Stimulated activated CD8-positive, alpha-beta memory T cell treated with anti-CD3 and anti-CD28 coated beads, Interleukin-7, amount 100 ng/mL, for 1 hour (primary cell): ENCODE results near the gene DOCK3.

Experiments
- DNase-seq, 2 donors: peaks; one replicate each; pipeline ENCODE4 v3.0.0-alpha.2; 2020; ENCODE audit warnings: low read depth in 2 of 2

Gene DOCK3, protein sequence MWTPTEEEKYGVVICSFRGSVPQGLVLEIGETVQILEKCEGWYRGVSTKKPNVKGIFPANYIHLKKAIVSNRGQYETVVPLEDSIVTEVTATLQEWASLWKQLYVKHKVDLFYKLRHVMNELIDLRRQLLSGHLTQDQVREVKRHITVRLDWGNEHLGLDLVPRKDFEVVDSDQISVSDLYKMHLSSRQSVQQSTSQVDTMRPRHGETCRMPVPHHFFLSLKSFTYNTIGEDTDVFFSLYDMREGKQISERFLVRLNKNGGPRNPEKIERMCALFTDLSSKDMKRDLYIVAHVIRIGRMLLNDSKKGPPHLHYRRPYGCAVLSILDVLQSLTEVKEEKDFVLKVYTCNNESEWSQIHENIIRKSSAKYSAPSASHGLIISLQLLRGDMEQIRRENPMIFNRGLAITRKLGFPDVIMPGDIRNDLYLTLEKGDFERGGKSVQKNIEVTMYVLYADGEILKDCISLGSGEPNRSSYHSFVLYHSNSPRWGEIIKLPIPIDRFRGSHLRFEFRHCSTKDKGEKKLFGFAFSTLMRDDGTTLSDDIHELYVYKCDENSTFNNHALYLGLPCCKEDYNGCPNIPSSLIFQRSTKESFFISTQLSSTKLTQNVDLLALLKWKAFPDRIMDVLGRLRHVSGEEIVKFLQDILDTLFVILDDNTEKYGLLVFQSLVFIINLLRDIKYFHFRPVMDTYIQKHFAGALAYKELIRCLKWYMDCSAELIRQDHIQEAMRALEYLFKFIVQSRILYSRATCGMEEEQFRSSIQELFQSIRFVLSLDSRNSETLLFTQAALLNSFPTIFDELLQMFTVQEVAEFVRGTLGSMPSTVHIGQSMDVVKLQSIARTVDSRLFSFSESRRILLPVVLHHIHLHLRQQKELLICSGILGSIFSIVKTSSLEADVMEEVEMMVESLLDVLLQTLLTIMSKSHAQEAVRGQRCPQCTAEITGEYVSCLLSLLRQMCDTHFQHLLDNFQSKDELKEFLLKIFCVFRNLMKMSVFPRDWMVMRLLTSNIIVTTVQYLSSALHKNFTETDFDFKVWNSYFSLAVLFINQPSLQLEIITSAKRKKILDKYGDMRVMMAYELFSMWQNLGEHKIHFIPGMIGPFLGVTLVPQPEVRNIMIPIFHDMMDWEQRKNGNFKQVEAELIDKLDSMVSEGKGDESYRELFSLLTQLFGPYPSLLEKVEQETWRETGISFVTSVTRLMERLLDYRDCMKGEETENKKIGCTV (N-terminal part only)

DNA sequence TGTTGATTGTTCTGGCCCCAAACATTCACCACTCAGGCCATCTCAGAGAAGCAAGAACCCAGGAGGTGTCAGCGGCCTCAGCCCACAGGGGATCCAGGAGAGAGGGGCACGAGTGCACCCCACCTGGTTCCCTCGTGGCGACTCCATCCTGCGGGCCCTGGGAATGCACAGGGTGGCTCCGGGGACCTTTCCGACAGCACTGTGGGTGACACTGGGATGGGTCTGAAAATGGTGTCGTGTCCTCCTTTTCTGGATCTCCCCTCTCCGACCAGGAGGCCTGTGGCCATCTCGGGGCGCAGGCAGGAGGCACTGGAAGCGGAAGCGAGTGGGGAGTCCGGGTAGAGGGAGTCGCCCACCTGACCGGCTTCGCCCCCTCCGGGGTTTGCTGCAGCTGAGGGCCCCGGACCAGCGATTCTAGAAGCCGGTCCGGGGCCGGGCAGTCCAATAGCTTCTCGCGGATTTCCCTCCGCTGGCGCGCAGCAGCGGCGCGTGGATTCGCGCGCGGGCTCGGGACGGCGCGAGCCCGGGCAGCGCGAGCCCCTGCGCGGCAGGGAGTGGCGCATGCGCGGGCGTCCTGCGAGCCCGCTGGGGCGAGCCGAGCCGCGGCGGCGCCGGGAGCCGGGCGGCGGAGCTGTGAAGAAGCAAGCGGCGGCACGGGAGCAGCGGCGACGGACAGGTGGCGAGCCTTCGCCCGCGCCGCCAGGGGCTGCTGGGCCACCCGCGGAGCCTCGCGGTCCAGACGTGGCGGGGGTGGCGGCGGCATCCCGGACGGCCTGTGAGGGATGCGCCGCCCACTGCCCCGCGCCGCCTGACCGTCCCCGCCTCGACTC, at the start of gene DOCK3:
DOCK3 (plus strand) TSS at position 579 of the 830 bp plus-strand sequence. CDS start 337 bp downstream, outside the sequence.
- peak in 1 of 2 donors; percentile 24 for DNase-seq

DNA sequence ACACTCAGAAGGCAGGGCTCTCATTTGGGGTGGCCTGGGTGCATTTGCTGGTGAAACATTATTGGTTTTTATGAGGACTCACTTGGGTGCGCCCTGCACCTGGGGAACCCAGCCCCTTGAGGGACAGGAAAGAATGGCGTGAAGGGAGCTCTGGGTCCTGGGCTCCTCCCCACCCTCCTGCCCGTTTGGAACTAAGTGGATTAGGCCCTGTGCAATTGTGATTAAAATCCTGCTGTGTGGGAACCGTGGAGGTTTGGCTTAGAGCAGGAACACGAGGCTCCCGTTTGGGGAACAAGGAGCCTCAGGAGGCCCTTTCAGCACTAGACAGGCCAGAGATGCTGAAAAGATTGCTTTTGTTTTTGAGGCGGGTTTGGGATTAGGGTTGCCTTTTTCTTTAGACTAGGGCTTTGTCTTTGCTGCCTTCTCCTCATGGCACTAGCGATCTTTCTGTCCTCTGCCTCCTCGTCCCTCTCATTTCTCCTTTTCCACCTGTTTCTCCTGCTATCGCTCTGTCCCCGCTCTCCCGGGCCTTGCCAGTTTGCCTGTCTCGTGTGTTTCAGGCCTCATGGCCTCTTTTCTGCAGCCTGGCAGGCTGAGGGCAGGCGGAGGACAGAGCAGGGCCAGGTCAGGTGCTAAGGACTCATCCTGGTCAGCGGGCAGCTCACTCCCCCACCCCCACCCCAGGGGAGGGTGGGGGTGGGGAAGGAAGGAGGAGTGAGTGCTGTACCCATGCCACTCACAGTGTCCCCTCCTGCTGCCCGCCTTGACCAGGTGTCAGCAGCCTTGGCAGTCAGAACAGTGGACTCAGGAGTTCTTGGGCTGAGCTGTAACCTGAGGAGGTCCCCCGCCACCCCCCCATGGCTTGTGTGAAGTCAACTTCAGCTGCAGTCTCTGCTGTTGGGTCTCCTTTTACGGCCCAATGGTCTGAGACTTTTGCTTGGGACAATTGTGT, 49.2 kb upstream of the DOCK3 start:
- no peak for DNase-seq

DNA sequence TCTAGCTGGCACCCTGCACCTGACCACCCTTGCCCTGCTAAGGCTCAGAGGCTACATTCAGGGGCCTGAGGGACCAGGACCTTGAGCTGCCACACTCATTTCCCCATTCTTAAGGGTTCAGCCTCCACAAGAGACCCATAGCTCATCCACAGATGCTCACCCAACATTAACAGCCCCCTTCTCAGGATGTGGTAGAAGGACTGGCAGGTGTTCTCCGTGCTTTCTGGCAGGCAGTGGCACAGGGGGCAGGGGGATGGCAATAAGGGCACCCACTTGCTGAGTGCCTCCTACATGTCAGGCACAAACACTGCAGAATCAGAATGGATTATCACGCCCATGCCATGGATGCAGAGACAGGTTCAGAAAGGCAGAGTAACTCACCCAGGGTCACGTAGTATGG, 48.3 kb upstream of the DOCK3 start:
- no peak for DNase-seq

DNA sequence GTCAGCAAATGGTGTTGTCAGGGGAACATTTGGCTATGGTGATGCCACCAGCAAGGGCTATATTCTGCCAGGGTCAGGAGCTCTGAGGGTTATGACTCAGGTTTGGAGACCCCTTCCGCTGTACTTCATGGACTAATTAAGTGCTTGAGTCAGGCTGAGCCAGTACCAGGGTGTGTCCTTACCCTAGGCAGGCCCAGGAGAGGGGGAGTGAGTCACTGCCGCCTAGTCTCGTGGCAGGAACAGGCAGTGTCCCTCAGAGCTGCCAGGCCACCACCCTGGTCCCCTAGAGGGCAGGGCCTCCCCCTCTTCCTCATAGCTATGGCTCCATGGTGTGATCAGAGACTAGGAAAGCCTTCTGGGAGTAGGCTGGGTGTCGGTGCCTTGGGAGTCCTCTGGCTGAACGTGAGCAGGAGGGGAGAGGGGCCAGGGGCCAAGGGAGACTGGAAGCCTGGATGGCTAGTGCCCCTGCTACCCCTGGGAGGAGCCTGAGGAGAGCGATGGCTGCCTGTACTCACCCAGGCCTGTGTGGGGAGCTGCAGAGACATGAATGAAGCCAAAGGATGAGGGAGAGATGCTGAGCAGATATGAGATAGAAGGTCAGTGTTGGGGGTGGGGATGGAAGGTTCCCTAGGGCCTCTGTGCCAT, 47.2 kb upstream of the DOCK3 start:
- DNase-seq: no peak

DNA sequence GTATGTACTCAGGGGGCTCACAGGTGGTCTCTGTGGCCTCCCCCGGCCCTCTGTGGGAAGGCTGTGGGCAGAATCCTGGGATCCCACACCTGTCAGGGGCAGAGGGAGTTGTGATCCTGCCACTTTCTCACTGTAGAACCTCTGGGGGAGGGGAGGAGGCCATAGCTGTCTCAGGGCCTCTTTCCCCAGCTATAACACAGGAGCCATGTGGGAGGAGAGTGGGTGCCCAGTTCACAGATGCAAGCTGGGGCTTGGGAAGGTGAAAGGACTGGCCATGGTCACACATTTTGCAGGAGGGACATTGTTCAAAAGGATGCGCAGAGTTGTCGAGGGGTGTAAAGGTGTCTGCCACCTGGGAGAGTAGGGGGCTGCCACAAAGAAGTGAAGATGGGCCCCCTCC, 46.1 kb upstream of the DOCK3 start:
- DNase-seq: no peak

DNA sequence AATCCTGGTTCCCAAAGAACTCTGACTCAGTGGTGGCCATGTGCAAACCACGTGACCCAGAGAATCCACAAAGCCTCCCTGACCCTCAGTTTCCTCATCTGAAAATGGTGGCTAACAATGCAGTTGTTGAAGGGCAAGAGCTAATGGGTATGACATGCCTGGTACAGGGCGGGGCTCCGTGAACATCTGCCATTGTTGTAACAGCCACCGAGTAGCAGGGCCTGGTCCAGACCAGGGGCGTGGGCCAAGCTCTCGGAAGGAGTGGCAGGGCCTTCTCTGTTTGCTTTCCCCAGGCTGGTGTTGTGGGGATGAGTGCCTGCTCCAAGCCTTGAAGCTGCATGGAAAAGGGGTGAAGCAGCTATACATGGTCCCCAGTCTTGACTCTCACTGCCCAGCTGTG, 44.3 kb upstream of the DOCK3 start:
- no peak for DNase-seq

DNA sequence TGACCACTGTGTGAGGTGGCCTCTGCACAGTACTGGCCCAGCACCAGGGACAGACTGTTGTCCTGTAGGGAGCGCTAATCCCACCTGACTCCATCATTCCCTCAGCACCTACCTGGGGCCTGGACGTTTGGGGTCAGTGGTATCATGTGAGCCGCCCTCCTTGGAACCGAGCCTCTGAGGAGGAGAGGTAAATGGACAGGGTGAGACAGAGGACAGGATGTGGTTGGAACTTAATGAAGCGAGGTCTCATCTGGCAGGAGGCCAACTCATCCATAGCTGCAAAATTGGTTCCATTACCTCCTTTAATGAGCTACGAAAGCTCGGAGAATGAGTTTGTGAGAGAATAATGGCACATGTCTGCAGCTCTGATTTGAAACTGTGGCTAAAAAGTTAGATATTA, 43.9 kb upstream of the DOCK3 start:
- DNase-seq: no peak

DNA sequence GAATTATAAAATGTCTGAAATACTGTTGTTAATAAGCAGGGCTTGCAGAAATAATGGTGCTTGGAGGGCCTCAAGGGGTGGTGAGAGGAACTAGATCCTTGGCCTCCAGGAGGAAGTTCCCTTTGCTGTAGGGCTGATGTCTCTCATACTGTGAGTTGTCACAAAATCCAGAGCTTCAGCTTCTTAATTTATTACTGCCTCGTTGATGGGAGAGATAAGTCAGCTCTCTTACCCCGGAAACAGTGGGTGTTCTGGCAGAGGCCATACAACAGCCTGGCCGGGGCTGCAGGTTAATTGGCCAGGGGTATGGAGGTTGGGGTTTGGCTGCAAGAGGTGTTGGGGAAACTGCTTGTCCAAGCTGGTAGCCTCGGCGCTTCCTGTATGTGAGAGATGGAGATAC, 42.3 kb upstream of the DOCK3 start:
- no peak for DNase-seq

DNA sequence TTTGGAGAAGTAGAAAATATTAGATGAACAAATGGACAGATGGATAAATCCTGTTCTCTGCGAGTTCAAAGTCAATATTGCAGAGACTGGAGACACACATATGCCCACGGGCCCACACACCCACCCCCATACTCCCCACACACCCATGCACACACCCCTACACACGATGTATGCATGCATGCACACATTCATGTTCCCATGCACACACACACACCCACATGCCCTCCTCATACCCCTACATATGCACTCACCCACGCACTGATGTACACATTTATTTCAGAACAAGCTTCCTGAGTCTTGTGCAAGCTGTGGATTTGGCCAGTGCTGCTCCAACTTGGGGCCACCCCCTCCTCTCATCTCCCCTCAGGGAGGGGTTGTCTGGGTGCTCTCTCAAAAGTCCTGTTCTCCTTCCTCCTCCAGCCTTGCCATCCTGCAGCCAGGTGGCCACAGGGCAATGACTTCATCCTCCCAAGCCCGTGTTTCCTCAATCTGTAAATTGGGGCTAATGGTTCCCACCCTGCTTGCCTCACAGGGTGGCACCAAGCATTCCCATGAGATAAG, 41.4 kb upstream of the DOCK3 start:
- no peak for DNase-seq

DNA sequence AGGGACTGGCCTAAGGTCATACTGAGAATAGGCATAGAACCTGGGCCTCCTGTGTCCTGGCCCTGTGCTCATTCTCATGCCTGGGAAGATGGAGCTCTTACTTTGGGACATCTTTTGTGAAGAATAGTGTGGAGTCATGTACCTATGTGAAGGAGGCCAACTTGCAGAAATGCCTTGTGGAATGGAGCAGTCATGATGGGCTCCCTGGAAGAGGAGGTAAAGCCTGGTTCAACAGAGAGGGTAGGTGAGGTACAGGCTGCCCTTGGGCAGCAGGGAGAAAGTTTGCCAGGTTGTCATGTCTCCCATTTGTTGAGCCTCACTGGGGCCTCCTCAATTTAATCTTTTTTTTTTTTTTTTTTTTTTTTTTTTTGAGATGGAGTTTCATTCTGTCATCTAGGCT, 39.7 kb upstream of the DOCK3 start:
- no peak for DNase-seq

DNA sequence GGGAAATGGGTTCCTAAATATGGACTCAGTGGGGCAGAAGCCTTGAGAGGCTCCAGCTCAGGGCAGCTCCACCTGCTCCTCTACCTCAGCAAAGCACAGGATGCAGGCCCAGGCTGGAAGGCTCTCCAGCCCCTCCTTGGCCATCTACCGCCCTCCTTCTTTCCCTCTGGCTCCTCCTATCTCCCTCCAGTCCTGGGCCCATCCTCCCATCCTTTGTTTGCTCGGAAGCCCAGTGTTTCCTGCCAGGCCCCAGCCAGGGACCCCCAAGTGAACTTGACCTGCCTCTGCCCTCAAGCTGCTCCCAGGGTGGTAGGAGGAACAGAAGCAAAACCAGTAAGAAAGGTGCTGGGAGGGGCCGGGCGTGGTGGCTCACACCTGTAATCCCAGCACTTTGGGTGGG, 37.7 kb upstream of the DOCK3 start:
- DNase-seq: no peak

DNA sequence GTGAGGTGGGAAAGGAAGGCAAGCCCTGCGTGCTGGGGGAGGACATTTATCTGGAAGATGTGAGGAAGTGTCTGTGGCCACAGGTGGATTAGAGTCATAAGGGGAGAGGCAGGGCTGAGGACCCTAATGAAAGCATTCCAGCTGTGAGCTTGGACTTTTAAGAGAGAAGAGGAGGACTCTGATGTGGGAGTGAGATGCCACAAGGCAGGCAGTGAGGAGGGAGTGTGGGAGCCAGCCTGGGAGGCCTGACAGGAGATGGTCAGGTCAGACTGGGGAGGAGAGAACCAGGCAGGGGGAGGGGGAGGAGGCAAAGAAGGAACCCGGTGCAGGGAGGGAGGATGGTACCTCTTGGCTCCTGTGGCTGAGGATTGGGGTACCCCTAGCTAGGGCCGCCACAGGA, 36.8 kb upstream of the DOCK3 start:
- DNase-seq: no peak

DNA sequence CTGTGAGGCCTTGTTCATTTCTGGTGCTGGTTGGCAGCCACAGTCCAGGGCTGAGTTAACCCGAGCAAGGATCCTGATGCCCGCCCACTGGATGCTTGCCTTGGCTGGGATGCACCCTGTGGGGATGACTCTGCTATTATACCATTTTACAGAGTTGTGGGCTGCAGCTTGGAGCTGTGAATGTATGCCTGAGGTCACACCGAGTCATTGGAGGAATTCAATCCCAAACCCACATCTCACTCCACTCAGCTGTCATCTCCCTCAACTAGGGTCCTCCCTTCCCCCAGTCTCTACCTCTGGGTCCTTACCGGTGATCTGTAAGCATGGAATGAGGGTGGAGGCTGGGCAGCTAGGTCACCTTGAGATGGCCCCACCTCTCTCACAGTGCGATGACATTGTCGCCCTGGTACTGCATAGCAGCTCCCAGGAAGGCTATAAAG, 35.7 kb upstream of the DOCK3 start:
- no peak for DNase-seq

DNA sequence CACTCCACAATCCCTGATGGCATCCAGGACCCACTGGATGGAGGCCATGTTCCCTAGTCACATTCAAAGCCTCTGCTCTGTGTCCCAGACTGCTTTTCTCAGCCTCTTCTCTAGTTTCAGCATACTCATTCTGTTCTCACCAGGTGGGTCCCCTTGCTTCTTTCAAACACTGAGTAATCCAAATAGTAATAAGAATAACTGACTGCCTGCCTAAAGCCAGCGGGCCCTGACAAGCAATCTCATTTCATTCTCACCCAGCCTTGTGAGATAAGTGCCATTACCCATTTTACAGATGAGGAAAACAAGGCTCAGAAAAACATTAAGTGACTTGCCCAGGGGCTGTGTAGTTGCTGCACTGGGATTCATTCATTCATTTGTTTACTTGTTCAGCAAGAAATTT, 32.3 kb upstream of the DOCK3 start:
- no peak for DNase-seq

DNA sequence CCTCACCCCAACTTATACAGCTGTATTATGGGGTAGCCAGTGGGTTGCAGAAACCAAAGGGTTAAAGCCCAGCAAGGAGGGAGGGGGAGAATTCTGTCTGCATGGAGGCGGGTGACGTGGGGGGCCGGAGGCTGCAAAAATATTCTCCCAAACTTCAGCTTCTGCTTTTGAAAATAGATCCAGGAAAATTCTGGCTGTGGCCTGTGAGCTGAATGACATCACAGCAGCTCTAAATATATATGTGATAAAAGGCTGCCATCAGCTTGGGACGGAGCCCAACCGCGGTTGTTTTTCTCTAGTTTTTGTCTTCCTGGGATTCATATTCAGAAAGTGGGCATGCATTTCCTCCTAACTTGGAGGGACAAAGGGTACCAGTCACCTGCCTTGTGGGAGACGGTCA, 30.2 kb upstream of the DOCK3 start:
- no peak for DNase-seq

DNA sequence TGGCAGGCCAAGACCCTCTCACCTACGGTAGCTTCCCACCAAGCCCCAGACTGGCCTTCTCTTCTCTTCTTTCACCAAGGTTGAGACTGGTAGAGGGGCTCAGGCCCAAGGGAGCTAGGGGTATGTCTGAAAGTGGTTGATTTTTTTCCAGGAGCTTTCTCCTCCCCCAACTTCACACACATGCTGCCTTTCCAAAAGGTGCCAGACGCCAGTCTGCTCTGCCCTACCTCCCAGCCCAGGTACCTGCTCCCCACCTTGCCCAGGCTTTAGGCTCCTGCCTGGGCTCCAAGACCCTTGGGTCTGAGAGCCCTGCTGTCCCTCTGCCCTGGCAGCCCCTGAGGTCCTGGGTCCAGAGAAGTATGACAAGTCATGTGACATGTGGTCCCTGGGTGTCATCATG, 29.3 kb upstream of the DOCK3 start:
- no peak for DNase-seq

DNA sequence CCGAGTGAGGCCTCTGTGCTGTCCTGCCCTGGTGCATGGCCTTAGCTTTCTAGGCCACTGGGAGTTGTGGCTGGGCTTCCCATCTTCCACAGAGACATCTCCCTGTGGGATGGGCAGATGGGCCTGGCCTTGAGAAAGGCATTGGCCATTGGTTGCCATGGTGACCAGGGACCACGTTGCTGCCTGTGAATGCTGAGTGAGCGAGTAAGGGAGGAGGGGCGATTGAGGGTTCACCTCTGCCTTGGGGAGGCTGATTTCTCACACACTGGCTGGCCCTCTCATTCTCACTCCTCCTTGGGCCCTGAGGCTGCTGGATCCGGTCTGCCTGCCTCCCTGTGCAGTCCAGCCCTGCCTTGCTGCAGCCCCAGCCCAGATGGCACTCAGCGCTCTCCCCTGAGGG, 26.4 kb upstream of the DOCK3 start:
- no peak for DNase-seq

DNA sequence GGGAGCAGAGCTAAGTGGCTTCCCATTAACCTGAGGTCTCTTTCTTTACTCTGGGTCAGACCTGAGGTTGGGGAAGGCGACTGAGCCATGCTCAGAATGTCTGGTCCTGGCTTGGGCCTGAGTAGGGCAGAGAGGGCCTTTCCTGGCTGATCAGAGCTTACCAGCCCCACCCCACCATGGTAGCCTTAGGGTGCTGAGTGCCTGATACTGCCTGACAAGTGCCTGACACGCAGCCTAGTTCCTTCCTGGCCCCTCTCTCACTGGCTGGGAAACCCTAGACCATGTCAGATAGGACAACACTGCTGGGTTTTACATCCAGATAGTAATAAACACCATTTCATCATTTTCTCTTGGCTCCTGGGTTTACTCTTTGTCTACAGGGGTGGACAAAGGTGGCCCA, 25.8 kb upstream of the DOCK3 start:
- no peak for DNase-seq

DNA sequence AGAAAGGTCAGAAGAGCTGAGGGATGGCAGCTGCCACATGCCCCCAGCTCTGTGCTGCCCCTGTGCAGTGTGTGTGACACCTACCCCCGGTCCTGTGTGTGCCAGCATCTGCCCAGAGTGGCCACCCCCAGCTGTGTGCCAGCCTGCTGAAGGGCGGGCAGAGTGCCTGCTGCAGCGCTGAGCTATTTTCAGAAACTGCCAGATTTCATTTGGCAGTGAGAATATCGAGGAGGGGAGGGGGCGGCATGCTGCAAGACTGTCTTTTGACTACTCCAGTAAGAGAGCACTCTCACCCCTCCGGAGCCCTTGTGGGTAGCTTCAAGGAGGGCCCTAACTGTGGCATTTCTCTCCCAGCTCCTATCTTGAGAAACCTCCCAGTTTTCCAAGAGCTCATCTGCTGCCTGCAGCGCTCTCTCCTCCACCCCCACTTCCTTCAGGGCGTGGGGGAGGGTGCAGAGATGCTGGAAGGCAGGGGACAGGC, 25.2 kb upstream of the DOCK3 start:
- no peak for DNase-seq
